Activated CD8-positive, alpha-beta T cell treated with anti-CD3 and anti-CD28 coated beads, Interleukin-2, amount 10 ng/mL, durations not matched to agents 7 days and 5 days (primary cell): ENCODE data around the gene GPR153. TPM values are rescaled to one million over a fixed set of nuclear protein-coding genes. Genes with fewer than 3 reads are reported as not detected.
A peak's percentile ranks its signal among the peaks of the same experiment; 100 is the strongest.
"Not testable (repeated sequence)": the region's sequence is repeated elsewhere in the genome, so short reads cannot be mapped to it uniquely, and the experiment has no call there.

Source experiments
- ATAC-seq: fragments of 150-1000 bp; cut with Tn5 transposase; one replicate; pipeline ENCODE4 v1.10.0; 2021; ENCODE audit warnings: moderate library complexity
- CTCF ChIA-PET: fragments of 350-600 bp; sonication (Branson Sonifier 250); formaldehyde crosslinking; loops from one replicate; lab custom pipeline; 2021; ENCODE audit warnings: antibody characterized with exemption; lab: Charles Lee
- POLR2A ChIA-PET: fragments of 350-600 bp; sonication (Branson Sonifier 250); formaldehyde crosslinking; loops from one replicate; lab custom pipeline; 2021; ENCODE audit warnings: antibody characterized with exemption; lab: Charles Lee
- DNase-seq: peaks from one replicate; pipeline ENCODE4 v3.0.0-alpha.2; 2020
- H3K27ac Mint-ChIP-seq: one replicate; pipeline ENCODE4 v1.8.0; 2021; ENCODE audit warnings: mild to moderate bottlenecking, mixed read lengths
- H3K27me3 Mint-ChIP-seq: one replicate; pipeline ENCODE4 v1.8.0; 2021; ENCODE audit warnings: low read depth, mixed read lengths
- H3K36me3 Mint-ChIP-seq: one replicate; pipeline ENCODE4 v1.8.0; 2021; ENCODE audit warnings: low read depth, mixed read lengths
- H3K4me1 Mint-ChIP-seq: one replicate; pipeline ENCODE4 v1.8.0; 2021; ENCODE audit warnings: low read depth, mixed read lengths
- H3K4me3 Mint-ChIP-seq: one replicate; pipeline ENCODE4 v1.8.0; 2021; ENCODE audit warnings: mild to moderate bottlenecking, mixed read lengths
- H3K9me3 Mint-ChIP-seq: one replicate; pipeline ENCODE4 v1.8.0; 2022; ENCODE audit warnings: mixed read lengths; ENCODE audit not compliant: insufficient read depth
- total RNA-seq, 2 experiments: library from RNA; stranded (reverse); gene quantifications; one replicate each; pipeline ENCODE4 v1.2.3, GENCODE V29; 2021

The GPR153 gene
- total RNA-seq, 2 experiments from 2014 or later, result 0.99 to 1.0 TPM

DNA sequence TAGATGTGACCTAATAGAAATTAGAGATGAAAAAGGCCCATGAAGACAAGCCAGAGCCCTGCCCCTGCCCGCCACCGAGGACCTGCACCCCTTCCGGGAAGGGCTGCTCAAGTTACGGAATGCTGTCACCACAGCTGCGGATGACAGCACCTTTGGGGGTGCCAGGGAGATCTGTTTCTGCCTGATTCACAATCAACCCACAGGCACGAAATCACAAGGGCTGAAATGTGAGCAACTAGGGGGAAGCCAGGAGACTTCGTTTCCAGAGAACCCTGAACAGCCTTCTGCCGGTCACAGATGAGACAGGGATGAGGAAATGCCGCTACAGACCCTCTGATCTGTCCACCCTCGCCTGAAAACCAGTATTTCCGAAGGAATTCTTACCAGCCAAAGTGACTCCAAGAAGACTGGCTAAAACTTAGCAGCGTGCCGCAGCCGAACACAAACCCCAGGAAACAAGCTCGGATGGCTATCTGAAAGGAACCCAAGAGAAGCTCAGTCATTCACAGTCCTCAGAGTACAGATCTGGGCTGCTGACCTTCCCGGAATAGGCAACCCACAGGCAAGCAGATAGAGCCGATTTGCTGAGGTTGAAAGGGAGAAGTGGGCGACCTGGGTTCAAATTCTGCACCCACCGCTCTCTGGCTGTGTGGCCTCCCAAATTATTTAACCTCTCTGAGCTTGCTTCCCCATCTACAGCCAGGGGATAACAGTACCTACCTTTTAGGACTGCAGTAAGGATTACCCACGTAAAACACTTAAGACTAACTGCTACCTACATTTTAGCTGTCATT, 26.2 kb downstream of the GPR153 start:
- H3K4me3 Mint-ChIP-seq, result peak overlapping the region; percentile 91
- CTCF ChIA-PET, result interaction anchor here (1.0 to 4.9 kb wide), 5 partner anchors 12 to 204 kb away, joined by 3 to 35 read pairs (median 6); partner anchors contain the start of gene HES3
- POLR2A ChIA-PET, result interaction anchor here (0.5 to 1.8 kb wide), 3 partner anchors 8 to 270 kb away, joined by 4 to 11 read pairs (median 6); partner anchors contain the start of gene RNF207
- DNase-seq (no peak), ATAC-seq (no peak)
- peaks cover 26% of the 10 kb centered on the region for H3K4me1 Mint-ChIP-seq
- H3K9me3 Mint-ChIP-seq, result no peaks in the 10 kb centered on the region
- peaks cover 35% of the 10 kb centered on the region for H3K36me3 Mint-ChIP-seq
- H3K27me3 Mint-ChIP-seq, result peaks cover 8% of the 10 kb centered on the region
- H3K27ac Mint-ChIP-seq, result peak overlapping the region; percentile 86

DNA sequence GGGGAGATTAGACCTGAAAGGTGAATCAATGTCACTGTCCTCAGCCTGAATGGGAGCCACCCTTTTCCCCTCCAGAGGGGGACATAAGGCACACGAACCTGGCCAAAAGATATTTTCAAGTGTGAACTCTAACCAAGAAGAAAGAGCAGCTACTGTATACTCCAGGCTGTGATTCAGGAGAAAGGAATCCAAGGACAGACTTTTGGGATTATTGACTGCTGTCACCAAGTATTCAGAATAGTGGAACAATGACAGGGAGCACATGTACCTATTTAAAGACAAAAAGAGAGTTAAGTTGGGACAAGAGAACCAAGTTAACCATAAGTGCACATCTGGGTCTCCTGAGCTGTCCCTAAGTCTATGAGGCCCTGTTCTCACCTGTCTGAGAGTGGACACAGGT, 27.5 kb downstream of the GPR153 start:
- no peaks in the 10 kb centered on the region for H3K9me3 Mint-ChIP-seq
- ChIA-PET POLR2A (no interaction called here), CTCF (interaction anchor here (1.4 kb wide), 1 partner anchor 13 kb away, joined by 9 read pairs; no protein-coding TSS in a partner anchor)
- no peaks in the 10 kb centered on the region for H3K27me3 Mint-ChIP-seq
- DNase-seq (no peak), ATAC-seq (no peak)
- peaks cover 24% of the 10 kb centered on the region for H3K4me1 Mint-ChIP-seq
- H3K27ac Mint-ChIP-seq, result no peak overlapping the region
- H3K36me3 Mint-ChIP-seq, result peaks cover 36% of the 10 kb centered on the region
- H3K4me3 Mint-ChIP-seq, result peak overlapping the region; percentile 22

DNA sequence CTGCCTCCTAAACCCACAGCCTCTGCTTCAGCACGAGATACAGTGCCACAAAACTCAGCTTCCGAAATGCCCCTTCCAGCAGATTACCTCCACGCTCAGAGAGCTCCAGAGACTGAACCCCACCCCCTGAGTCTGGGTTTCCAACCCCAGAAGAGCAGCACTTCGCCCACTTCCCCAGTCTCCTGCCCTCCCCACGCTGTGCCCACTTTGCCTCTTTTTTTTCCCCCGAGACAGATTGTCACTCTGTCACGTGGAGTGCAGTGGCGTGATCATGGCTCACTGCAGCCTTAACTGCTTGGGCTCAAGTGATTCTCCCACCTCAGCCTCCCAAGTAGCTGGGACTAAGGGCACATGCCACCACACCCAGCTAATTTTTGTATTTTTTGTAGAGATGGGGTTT, 35.2 kb downstream of the GPR153 start:
- H3K36me3 Mint-ChIP-seq, result peaks cover 53% of the 10 kb centered on the region
- ChIA-PET POLR2A (interaction anchor here (1.7 kb wide), 1 partner anchor 10 kb away, joined by 6 read pairs; the partner anchor contains the start of gene ICMT), CTCF (interaction anchor here (1.1 to 1.7 kb wide), 3 partner anchors 19 to 21 kb away, joined by 3 to 7 read pairs (median 4); no protein-coding TSS in a partner anchor)
- DNase-seq (no peak), ATAC-seq (no peak)
- no peaks in the 10 kb centered on the region for H3K9me3 Mint-ChIP-seq
- no peak overlapping the region for H3K4me3 Mint-ChIP-seq
- H3K4me1 Mint-ChIP-seq, result peaks cover 2% of the 10 kb centered on the region
- H3K27me3 Mint-ChIP-seq, result no peaks in the 10 kb centered on the region
- no peak overlapping the region for H3K27ac Mint-ChIP-seq

DNA sequence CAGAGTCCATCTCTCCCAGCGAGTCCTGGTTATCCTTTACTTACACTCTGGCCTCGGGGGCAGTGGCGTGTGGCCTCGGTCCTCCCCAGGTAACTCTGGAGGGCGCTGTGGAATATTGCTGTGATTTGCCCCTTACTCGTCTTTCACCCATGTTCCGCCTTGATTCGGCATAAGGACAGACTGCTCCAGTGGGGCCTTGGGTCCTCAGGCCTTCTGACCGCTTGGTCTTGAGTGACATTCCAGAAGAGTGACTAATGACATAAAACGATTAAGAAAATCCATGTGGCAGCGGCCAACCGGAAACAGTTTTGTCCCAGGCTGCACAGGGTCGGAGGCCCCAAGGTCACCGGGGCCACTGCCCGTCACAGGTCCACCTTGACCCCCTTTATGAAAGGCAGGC, 36.2 kb downstream of the GPR153 start:
- DNase-seq (no peak), ATAC-seq (no peak)
- Mint-ChIP-seq H3K27ac (no peak overlapping the region), H3K27me3 (no peaks in the 10 kb centered on the region), H3K4me1 (peaks cover 2% of the 10 kb centered on the region), H3K9me3 (no peaks in the 10 kb centered on the region), H3K4me3 (no peak overlapping the region), H3K36me3 (peaks cover 51% of the 10 kb centered on the region)
- CTCF ChIA-PET, result interaction anchor here (0.9 to 1.2 kb wide), 2 partner anchors 20 kb away, joined by 4 to 7 read pairs; no protein-coding TSS in a partner anchor
- POLR2A ChIA-PET, result no interaction called here

DNA sequence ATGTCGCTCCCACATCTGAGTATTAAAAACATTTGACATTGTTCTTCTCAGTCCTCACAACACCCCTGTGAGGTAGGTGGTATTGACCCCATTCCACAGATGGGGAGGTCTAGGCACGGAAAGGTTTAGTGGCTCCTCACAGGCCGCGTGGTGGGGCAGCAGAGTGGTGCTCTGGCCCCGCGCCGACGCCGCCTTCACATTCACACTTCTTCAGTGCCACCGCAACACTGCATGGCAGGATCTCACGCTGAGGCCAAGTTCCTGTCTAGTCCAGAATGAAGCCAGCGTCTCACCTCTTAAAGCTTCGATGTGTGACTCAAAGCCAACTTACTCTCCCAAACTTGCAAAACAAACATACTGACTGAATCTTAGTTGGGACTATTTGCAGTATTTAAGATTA, 37.3 kb downstream of the GPR153 start:
- no peak for ATAC-seq
- CTCF ChIA-PET, result interaction anchor here (0.9 kb wide), 1 partner anchor 19 kb away, joined by 4 read pairs; no protein-coding TSS in a partner anchor
- DNase-seq, result no peak
- H3K27ac Mint-ChIP-seq, result no peak overlapping the region
- POLR2A ChIA-PET, result no interaction called here
- peaks cover 2% of the 10 kb centered on the region for H3K4me1 Mint-ChIP-seq
- H3K9me3 Mint-ChIP-seq, result no peaks in the 10 kb centered on the region
- no peak overlapping the region for H3K4me3 Mint-ChIP-seq
- no peaks in the 10 kb centered on the region for H3K27me3 Mint-ChIP-seq
- peaks cover 50% of the 10 kb centered on the region for H3K36me3 Mint-ChIP-seq

DNA sequence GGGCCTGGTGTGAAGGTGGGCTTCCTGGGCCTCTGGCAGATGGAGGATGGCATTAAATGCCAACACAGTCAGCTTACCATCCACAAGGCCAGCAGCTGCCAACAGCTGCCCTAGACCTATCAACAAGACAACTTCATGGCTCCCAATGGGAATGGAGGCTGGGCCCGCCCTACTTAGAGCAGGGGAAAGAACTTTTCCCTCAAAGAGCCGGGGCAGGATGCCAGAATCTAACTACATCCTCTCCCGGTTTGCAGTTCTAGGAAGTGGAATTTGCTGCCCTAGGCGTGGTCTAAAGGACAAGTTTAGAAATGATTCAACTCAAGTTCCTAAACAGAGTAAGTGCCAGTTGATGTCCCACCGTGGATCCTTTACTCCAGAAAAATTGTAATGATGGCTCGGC, 38.3 kb downstream of the GPR153 start:
- Mint-ChIP-seq H3K4me1 (peaks cover 2% of the 10 kb centered on the region), H3K4me3 (no peak overlapping the region), H3K36me3 (peaks cover 50% of the 10 kb centered on the region), H3K9me3 (no peaks in the 10 kb centered on the region), H3K27ac (no peak overlapping the region), H3K27me3 (no peaks in the 10 kb centered on the region)
- ChIA-PET POLR2A (no interaction called here), CTCF (no interaction called here)
- DNase-seq, result no peak
- no peak for ATAC-seq

DNA sequence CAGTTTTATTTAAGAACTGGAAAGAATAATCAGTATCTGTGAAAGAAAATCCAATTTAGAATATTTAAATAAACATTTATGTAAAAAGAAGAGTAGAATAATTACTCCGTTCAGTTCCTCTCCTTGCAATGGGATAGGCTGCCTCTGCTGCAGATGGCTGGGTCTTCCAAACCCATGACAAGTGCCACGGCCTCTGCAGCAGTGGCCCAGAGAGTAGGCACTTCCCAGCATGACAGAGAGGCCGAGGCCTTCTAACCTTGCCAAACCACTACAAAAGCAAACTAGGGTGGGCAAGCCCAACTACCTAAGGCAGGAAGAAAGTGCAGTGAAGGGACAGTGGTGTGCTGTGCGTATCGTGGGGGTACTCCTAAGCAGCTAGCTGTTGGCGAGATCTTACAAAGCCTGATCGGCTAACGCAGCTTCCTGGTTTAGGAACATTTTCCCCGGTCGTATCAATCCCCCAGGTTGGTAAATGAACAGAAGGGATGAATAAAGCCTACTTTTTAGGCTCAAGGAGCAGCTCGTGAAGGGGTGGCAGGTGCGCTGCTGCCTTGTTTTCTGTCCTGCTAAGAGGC, 39.6 kb downstream of the GPR153 start:
- Mint-ChIP-seq H3K4me3 (no peak overlapping the region), H3K4me1 (peaks cover under 1% of the 10 kb centered on the region), H3K36me3 (peaks cover 40% of the 10 kb centered on the region), H3K27ac (no peak overlapping the region), H3K27me3 (no peaks in the 10 kb centered on the region), H3K9me3 (no peaks in the 10 kb centered on the region)
- DNase-seq, result no peak
- ATAC-seq, result no peak
- ChIA-PET POLR2A (no interaction called here), CTCF (interaction anchor here (1.9 kb wide), 1 partner anchor 16 kb away, joined by 7 read pairs; the partner anchor contains the start of gene RNF207)

DNA sequence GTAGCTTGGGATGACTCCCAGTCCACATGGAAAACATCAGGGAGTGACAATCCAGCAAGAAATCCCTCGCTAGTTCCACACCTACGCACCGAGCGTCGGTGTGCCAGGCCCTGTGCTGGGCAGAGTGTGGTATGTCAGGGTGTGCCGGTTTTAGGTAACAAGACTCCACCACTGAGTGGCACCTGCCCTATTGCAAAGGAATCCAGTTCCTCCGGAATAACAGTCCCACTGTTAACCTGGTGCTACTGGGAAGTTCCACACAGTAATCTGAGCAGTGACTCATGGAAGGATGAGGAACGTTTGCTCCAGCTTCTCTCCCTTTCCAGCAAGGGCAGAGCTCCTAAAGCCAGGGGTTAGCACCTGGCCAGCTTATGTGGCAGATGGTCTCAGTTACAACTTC, 40.7 kb downstream of the GPR153 start:
- H3K9me3 Mint-ChIP-seq, result no peaks in the 10 kb centered on the region
- H3K4me3 Mint-ChIP-seq, result no peak overlapping the region
- peaks cover 4% of the 10 kb centered on the region for H3K27me3 Mint-ChIP-seq
- ChIA-PET POLR2A (no interaction called here), CTCF (interaction anchor here (1.9 kb wide), 1 partner anchor 15 kb away, joined by 7 read pairs; the partner anchor contains the start of gene RNF207)
- no peaks in the 10 kb centered on the region for H3K4me1 Mint-ChIP-seq
- ATAC-seq, result no peak
- no peak overlapping the region for H3K27ac Mint-ChIP-seq
- no peak for DNase-seq
- peaks cover 32% of the 10 kb centered on the region for H3K36me3 Mint-ChIP-seq

DNA sequence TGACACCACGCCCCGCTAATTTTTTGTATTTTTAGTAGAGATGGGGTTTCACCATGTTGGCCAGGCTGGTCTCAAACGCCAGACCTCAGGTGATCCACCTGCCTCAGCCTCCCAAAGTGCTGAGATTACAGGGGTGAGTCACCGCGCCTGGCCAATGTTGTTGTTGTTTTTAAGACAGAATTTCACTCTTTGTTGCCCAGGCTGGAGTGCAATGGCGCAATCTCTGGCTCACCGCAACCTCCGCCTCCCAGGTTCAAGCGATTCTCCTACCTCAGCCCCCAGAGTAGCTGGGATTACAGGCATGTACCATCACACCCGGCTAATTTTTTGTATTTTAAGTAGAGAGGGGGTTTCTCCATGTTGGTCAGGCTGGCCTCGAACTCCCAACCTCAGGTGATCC, 41.3 kb downstream of the GPR153 start:
- H3K27me3 Mint-ChIP-seq, H3K9me3 Mint-ChIP-seq, H3K4me1 Mint-ChIP-seq, H3K4me3 Mint-ChIP-seq, DNase-seq, POLR2A ChIA-PET, ATAC-seq, H3K27ac Mint-ChIP-seq: not testable (repeated sequence)
- CTCF ChIA-PET, result interaction anchor here (1.9 kb wide), 1 partner anchor 15 kb away, joined by 7 read pairs; the partner anchor contains the start of gene RNF207
- peaks cover 26% of the 10 kb centered on the region for H3K36me3 Mint-ChIP-seq

DNA sequence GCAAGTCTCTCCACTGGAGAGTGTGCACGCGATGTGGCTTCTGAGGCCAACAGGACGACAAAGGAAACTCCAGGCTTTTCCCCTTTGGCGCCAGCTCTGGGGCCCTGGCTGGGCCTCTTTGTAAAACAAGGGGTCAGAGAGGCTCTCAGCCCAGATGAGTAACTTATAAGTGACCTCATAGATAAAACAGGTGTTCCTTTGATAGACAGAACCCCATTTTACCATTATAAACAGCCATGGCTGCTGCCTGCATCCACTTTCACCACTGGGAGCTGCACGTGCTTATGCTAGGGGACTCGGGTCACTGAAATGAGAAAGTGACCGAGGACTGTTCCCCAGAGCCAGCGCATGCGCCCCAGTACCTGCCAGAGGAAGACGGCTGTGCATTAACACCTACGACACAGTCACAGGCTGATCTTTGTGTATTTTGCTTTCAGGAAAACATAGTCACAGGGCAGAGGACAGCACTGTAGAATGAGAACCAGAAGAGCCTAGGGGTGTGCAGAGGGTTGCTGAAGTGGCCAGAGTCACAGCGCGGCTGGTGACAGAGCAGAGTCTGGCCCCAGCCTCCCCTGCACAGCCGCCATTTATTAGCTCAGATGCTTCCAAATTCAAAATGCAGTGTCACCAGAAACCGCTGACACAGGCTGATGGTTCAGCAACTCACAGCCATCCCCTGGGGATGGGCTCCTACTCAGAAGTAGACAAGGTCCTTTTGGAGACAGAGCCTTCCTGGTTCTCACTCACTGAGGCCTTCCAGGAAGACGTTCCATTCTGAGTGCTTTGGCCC, 42.3 kb downstream of the GPR153 start:
- H3K36me3 Mint-ChIP-seq, result peaks cover 15% of the 10 kb centered on the region
- H3K9me3 Mint-ChIP-seq, result no peaks in the 10 kb centered on the region
- no peak overlapping the region for H3K27ac Mint-ChIP-seq
- ChIA-PET CTCF (no interaction called here), POLR2A (interaction anchor here (0.6 kb wide), 1 partner anchor 1257 kb away, joined by 3 read pairs; no protein-coding TSS in a partner anchor)
- DNase-seq, result no peak
- H3K4me1 Mint-ChIP-seq, result no peaks in the 10 kb centered on the region
- H3K4me3 Mint-ChIP-seq, result no peak overlapping the region
- peaks cover 5% of the 10 kb centered on the region for H3K27me3 Mint-ChIP-seq
- ATAC-seq, result no peak

DNA sequence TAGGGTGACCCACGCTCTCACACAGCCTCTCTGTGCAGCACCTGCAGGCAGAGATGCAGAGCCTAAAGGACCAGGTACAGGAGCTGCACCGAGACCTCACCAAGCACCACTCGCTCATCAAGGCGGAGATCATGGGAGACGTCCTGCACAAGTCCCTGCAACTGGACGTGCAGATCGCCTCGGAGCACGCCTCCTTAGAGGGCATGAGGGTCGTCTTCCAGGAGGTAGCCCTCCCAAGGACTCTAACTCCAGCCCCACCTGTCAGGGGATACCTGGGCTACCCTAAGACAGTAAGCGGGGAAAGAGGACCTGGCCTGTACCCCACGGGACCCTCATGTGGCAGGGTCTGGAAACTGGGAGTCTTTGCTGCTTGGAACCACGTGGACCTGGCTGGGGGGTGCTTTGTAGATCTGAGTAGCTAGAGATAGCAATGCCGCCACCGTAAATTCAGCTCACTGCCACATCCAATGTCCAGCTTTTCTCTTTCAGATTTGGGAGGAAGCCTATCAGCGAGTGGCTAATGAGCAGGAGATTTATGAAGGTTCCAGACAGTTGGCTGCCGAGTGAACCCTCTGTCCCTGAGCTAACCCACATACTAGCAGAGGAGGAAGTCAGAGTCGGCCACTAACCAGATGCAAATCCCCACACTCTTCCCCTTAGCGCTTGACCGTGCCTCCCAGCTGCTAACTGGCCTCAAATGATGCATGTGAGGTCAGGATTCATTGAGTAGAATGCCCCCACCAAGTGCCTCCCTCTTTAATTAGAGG, 48.5 kb downstream of the GPR153 start:
- Mint-ChIP-seq H3K36me3 (no peaks in the 10 kb centered on the region), H3K27ac (no peak overlapping the region), H3K27me3 (peaks cover 24% of the 10 kb centered on the region), H3K4me1 (peaks cover 15% of the 10 kb centered on the region), H3K4me3 (no peak overlapping the region), H3K9me3 (no peaks in the 10 kb centered on the region)
- ChIA-PET POLR2A (no interaction called here), CTCF (interaction anchor here (1.5 to 4.3 kb wide), 2 partner anchors 7 to 33 kb away, joined by 7 to 20 read pairs; partner anchors contain the start of gene RNF207)
- DNase-seq, result no peak
- ATAC-seq, result no peak
